Loucy (cell line): Measurements from ENCODE around the gene ZSWIM4.
A peak's percentile ranks its signal among the peaks of the same experiment; 100 is the strongest.

Source experiments
- H2AFZ ChIP-seq: fragments of 200-600 bp; sonication (generic); 2 replicates; pipeline ENCODE4 v1.6.0; 2016; ENCODE audit warnings: antibody characterized with exemption, mild to moderate bottlenecking, low read length, moderate library complexity
- H3F3A ChIP-seq: fragments of 200-600 bp; 2 replicates; pipeline ENCODE4 v1.6.0; 2016; ENCODE audit warnings: antibody characterized with exemption, low read depth, mild to moderate bottlenecking
- H3K27me3 ChIP-seq: fragments of 200-600 bp; sonication (generic); 2 replicates; pipeline ENCODE4 v1.6.1; 2014; ENCODE audit warnings: low read length, mild to moderate bottlenecking; ENCODE audit not compliant: insufficient read depth, poor library complexity, severe bottlenecking
- H3K36me3 ChIP-seq: fragments of 200-600 bp; sonication (generic); 2 replicates; pipeline ENCODE4 v1.6.1; 2016; ENCODE audit warnings: low read length; ENCODE audit not compliant: insufficient read depth
- H3K4me1 ChIP-seq: fragments of 200-600 bp; sonication (generic); 2 replicates; pipeline ENCODE4 v1.5.1; 2014; ENCODE audit warnings: low read length, mild to moderate bottlenecking; ENCODE audit not compliant: insufficient read depth, poor library complexity, severe bottlenecking
- H3K4me2 ChIP-seq: fragments of 200-600 bp; sonication (generic); 2 replicates; pipeline ENCODE4 v1.6.0; 2014; ENCODE audit warnings: antibody characterized with exemption, low read length, low read depth, mild to moderate bottlenecking; ENCODE audit not compliant: poor library complexity, severe bottlenecking
- H3K4me3 ChIP-seq: fragments of 200-600 bp; sonication (generic); 2 replicates; pipeline ENCODE4 v1.5.1; 2014; ENCODE audit warnings: low read length, mild to moderate bottlenecking, mixed read lengths; ENCODE audit not compliant: poor library complexity, severe bottlenecking
- H3K79me2 ChIP-seq: fragments of 200-600 bp; sonication (generic); 2 replicates; pipeline ENCODE4 v1.6.1; 2014; ENCODE audit warnings: low read length; ENCODE audit not compliant: insufficient read depth
- H3K9ac ChIP-seq: fragments of 200-600 bp; sonication (generic); 2 replicates; pipeline ENCODE4 v1.6.0; 2014; ENCODE audit warnings: mild to moderate bottlenecking, low read depth, low read length, moderate library complexity; ENCODE audit not compliant: poor library complexity, severe bottlenecking
- H3K9me2 ChIP-seq: fragments of 200-600 bp; sonication (generic); replicated peaks from 2 replicates; pipeline ENCODE4 v1.6.1; 2016; ENCODE audit warnings: low read depth, low read length, mixed read lengths
- H3K9me3 ChIP-seq: fragments of 200-600 bp; sonication (generic); 2 replicates; pipeline ENCODE4 v1.6.1; 2014; ENCODE audit warnings: mild to moderate bottlenecking, antibody characterized with exemption, low read length, low read depth; ENCODE audit not compliant: insufficient read depth
- H4K20me1 ChIP-seq: fragments of 200-600 bp; sonication (generic); 2 replicates; pipeline ENCODE4 v1.6.0; 2014; ENCODE audit warnings: antibody characterized with exemption, low read length, mild to moderate bottlenecking; ENCODE audit not compliant: insufficient read depth, poor library complexity, severe bottlenecking
- CTCF ChIP-seq: fragments of 200-600 bp; sonication (generic); conservative IDR thresholded peaks from 2 replicates; pipeline ENCODE4 v1.5.1; 2014; ENCODE audit warnings: mild to moderate bottlenecking, antibody characterized with exemption, low read length
- EZH2phosphoT487 ChIP-seq: fragments of 200-600 bp; IDR thresholded peaks from 2 replicates; pipeline ENCODE4 v1.6.1; 2018; ENCODE audit warnings: antibody characterized with exemption, mild to moderate bottlenecking, moderate library complexity, borderline replicate concordance

Gene ZSWIM4

GRCh38 chr19:13861392-13861713 lies 66.1 kb downstream of the ZSWIM4 start:
- Histone ChIP-seq H3K79me2 (peaks cover 6% of the 10 kb centered on the region), H3K4me3 (peak overlapping the region; percentile 64), H3F3A (peaks cover 22% of the 10 kb centered on the region)

GRCh38 chr19:13861714-13862531 lies 66.7 kb downstream of the ZSWIM4 start:
- H3K9ac ChIP-seq = peak overlapping the region; percentile 64
- no peaks in the 10 kb centered on the region for H3K9me3 ChIP-seq
- no peaks in the 10 kb centered on the region for H3K9me2 ChIP-seq
- peaks cover 11% of the 10 kb centered on the region for H3K79me2 ChIP-seq
- H2AFZ ChIP-seq = peak overlapping the region; percentile 81
- H3K27me3 ChIP-seq = no peaks in the 10 kb centered on the region
- TF ChIP-seq CTCF = peak; percentile 80
- TF ChIP-seq EZH2phosphoT487 = no peak
- H3K4me1 ChIP-seq = peaks cover 35% of the 10 kb centered on the region
- no peaks in the 10 kb centered on the region for H3K36me3 ChIP-seq
- H4K20me1 ChIP-seq = no peaks in the 10 kb centered on the region
- H3K4me2 ChIP-seq = peak overlapping the region; percentile 97
- peaks cover 22% of the 10 kb centered on the region for H3F3A ChIP-seq
- peak overlapping the region; percentile 64 for H3K4me3 ChIP-seq

More at GRCh38 chr19:13861392-13861713, 66.1 kb downstream of the ZSWIM4 start:
- TF ChIP-seq EZH2phosphoT487 (no peak), CTCF (no peak)
- Histone ChIP-seq H3K27me3 (no peaks in the 10 kb centered on the region), H3K9me3 (no peaks in the 10 kb centered on the region), H3K4me2 (peak overlapping the region; percentile 97), H3K4me1 (peaks cover 31% of the 10 kb centered on the region), H2AFZ (peak overlapping the region; percentile 81), H3K9ac (peak overlapping the region; percentile 64), H3K36me3 (no peaks in the 10 kb centered on the region), H4K20me1 (no peaks in the 10 kb centered on the region), H3K9me2 (no peaks in the 10 kb centered on the region)

GRCh38 chr19:13864046-13864666 lies 68.9 kb downstream of the ZSWIM4 start:
- H3K27me3 ChIP-seq = no peaks in the 10 kb centered on the region
- peak overlapping the region; percentile 82 for H3K4me3 ChIP-seq
- peaks cover 34% of the 10 kb centered on the region for H3K79me2 ChIP-seq
- peaks cover 40% of the 10 kb centered on the region for H3K4me1 ChIP-seq
- H3K9ac ChIP-seq = peak overlapping the region; percentile 70
- 0 out of 2 replicates have a peak overlapping the region, but pooled peaks have one; percentile 74 for H2AFZ ChIP-seq
- H3K9me2 ChIP-seq = no peaks in the 10 kb centered on the region
- TF ChIP-seq EZH2phosphoT487 (no peak), CTCF (no peak)
- no peaks in the 10 kb centered on the region for H3K36me3 ChIP-seq
- peak overlapping the region; percentile 95 for H3K4me2 ChIP-seq
- no peaks in the 10 kb centered on the region for H4K20me1 ChIP-seq
- peaks cover 22% of the 10 kb centered on the region for H3F3A ChIP-seq
- H3K9me3 ChIP-seq = no peaks in the 10 kb centered on the region
